ENCODE results near the gene LMCD1.

GRCh38 chr3:8608791-8609467 is 107.3 kb downstream of the LMCD1 start:
- TF ChIP-seq REST (IDR thresholded peaks at IDR 0.05; ENCODE audit: insufficient read depth in 1 of 2, low read depth in 2 of 2, low read length in 2 of 2) (no peak), TAF1 (IDR thresholded peaks at IDR 0.05; ENCODE audit: borderline replicate concordance, insufficient read depth, low read length) (no peak), POLR2AphosphoS5 (IDR thresholded peaks at IDR 0.05; ENCODE audit: low read depth, low read length) (no peak), SIN3A (IDR thresholded peaks at IDR 0.05; ENCODE audit: borderline replicate concordance, insufficient read depth, low read length) (no peak), FOXP2 (optimal IDR thresholded peaks at IDR 0.05; ENCODE audit: borderline replicate concordance, extremely low read depth, extremely low read length, insufficient read depth) (no peak)

Measured in PFSK-1 (cell line).